ENCODE measurements around the gene CSNK1G3.

Gene CSNK1G3

GRCh38 chr5:123651234-123651633 lies 139.3 kb downstream of the CSNK1G3 start:
- no peak for FAIRE-seq

GRCh38 chr5:123659011-123659410 lies 147.0 kb downstream of the CSNK1G3 start:
- FAIRE-seq: no peak

DNA sequence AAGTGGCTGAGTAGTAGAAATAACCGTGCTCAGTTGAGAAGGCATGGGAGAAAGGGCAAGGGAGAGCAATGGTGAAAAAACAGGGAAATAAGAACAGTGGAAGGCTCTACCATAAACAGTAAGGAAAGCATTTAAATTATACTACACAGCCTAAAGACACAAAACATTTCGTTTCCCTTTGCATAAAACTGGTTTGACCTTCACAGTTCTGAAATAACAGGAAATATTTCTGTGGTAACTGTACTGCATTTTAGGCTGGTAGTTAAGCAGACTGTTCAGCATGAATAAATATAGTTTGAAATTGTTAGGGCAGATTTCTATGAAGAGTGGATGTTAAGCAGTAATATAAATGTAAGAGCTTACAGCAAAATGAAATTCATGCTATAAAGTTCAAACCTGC lies 147.5 kb downstream of the CSNK1G3 start:
- FAIRE-seq: no peak

- peak; percentile 54 for FAIRE-seq
These were observed 153.0 kb downstream of the CSNK1G3 start for GRCh38 chr5:123664961-123665360.

DNA sequence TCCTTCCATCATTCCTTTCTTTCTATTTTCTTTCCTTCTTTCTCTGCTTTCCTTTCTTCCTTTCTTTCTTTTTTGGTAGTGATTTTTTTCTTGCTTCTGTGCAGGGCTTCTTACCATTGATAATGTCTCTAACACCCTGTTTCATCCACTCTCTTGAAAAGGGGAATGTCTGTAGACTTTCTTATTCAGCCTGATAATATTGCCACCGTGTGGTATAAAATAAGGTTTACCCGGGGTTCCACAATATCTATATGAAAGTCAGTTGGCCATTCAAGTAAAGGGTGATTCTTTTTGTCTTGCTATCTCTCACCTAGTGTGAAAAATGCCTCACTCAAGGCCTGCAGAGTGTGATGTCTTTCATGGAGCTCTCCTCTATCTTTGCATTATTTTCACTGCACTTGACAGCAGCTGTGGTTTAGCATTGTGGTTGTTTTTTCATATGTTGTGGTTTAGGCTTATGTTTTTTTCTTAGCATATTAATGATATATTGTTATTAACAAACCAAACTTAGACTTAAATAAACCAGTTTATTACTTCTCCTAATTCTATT lies 153.9 kb downstream of the CSNK1G3 start:
- FAIRE-seq: no peak

Data from endometrium (tissue), 2 donors.